Measurements from ENCODE around the gene OGN.
A peak's percentile ranks its signal among the peaks of the same experiment; 100 is the strongest.
"Not testable (repeated sequence)": the region's sequence is repeated elsewhere in the genome, so short reads cannot be mapped to it uniquely, and the experiment has no call there.

OGN gene

GRCh38 chr9:92411157-92411556, 6.8 kb upstream of the OGN start:
- H3K18ac ChIP-seq (ENCODE audit: low read length); H4K12ac ChIP-seq (ENCODE audit: low read depth, low read length); H3K23ac ChIP-seq (ENCODE audit: low read length); H3K79me2 ChIP-seq (ENCODE audit: control insufficient read depth, insufficient read depth, low read length, poor library complexity); H3K14ac ChIP-seq (ENCODE audit: low read length); H3K27ac ChIP-seq (ENCODE audit: low read depth, low read length); H2BK5ac ChIP-seq (ENCODE audit: low read depth, low read length, poor library complexity); H3K4me3 ChIP-seq (ENCODE audit: low read depth, low read length); H2BK120ac ChIP-seq (ENCODE audit: insufficient read depth, low read length, poor library complexity); H3K36me3 ChIP-seq (ENCODE audit: control insufficient read depth in 1 of 2, insufficient read depth in 2 of 2, low read length in 2 of 2); H2AK5ac ChIP-seq (ENCODE audit: low read length); H2AFZ ChIP-seq (ENCODE audit: insufficient read depth, low read length, poor library complexity); H3K79me1 ChIP-seq (ENCODE audit: low read length); H4K91ac ChIP-seq (ENCODE audit: low read depth, low read length); H3K4me1 ChIP-seq (ENCODE audit: control insufficient read depth in 1 of 2, insufficient read depth in 2 of 2, low read length in 2 of 2); H3K4ac ChIP-seq (ENCODE audit: low read depth, low read length); H3K9me3 ChIP-seq (ENCODE audit: insufficient read depth, low read depth, low read length); H3K4me2 ChIP-seq (ENCODE audit: low read length); H3K27me3 ChIP-seq (ENCODE audit: insufficient read depth, low read length); H2BK12ac ChIP-seq (ENCODE audit: low read length); H4K8ac ChIP-seq (ENCODE audit: low read depth, low read length); H3K9ac ChIP-seq (ENCODE audit: low read length): not testable (repeated sequence)
- DNase-seq, result peak in 1 of 2 donors; percentile 12
- no CpG with 5 or more reads among the region's 4 CpGs for WGBS (ENCODE audit: extremely low coverage, insufficient coverage, insufficient read length)

GRCh38 chr9:92408747-92409478, 4.5 kb upstream of the OGN start:
- Histone ChIP-seq H3K4me3 (ENCODE audit: low read depth, low read length) (no peak overlapping the region), H3K27ac (ENCODE audit: low read depth, low read length) (no peak overlapping the region), H3K4me2 (ENCODE audit: low read length) (no peak overlapping the region), H3K27me3 (ENCODE audit: insufficient read depth, low read length) (no peaks in the 10 kb centered on the region), H4K91ac (ENCODE audit: low read depth, low read length) (no peak overlapping the region), H3K23ac (ENCODE audit: low read length) (no peak overlapping the region), H3K79me2 (ENCODE audit: control insufficient read depth, insufficient read depth, low read length, poor library complexity) (no peaks in the 10 kb centered on the region), H3K18ac (ENCODE audit: low read length) (no peak overlapping the region), H3K79me1 (ENCODE audit: low read length) (no peaks in the 10 kb centered on the region), H2BK5ac (ENCODE audit: low read depth, low read length, poor library complexity) (no peak overlapping the region), H3K36me3 (ENCODE audit: control insufficient read depth in 1 of 2, insufficient read depth in 2 of 2, low read length in 2 of 2) (no peaks in the 10 kb centered on the region), H2BK120ac (ENCODE audit: insufficient read depth, low read length, poor library complexity) (no peak overlapping the region), H4K12ac (ENCODE audit: low read depth, low read length) (no peak overlapping the region), H3K9me3 (ENCODE audit: insufficient read depth, low read depth, low read length) (no peaks in the 10 kb centered on the region), H3K14ac (ENCODE audit: low read length) (no peak overlapping the region), H2AFZ (ENCODE audit: insufficient read depth, low read length, poor library complexity) (no peak overlapping the region), H4K8ac (ENCODE audit: low read depth, low read length) (no peak overlapping the region), H3K4ac (ENCODE audit: low read depth, low read length) (no peak overlapping the region), H3K4me1 (ENCODE audit: control insufficient read depth in 1 of 2, insufficient read depth in 2 of 2, low read length in 2 of 2) (no peaks in the 10 kb centered on the region), H2BK12ac (ENCODE audit: low read length) (no peak overlapping the region), H2AK5ac (ENCODE audit: low read length) (no peak overlapping the region), H3K9ac (ENCODE audit: low read length) (no peak overlapping the region)
- no peak for DNase-seq
- WGBS (ENCODE audit: extremely low coverage, insufficient coverage, insufficient read length), result no CpG with 5 or more reads among the region's 2 CpGs

- Histone ChIP-seq H3K79me1 (ENCODE audit: low read length) (no peaks in the 10 kb centered on the region), H2AFZ (ENCODE audit: insufficient read depth, low read length, poor library complexity) (no peak overlapping the region), H3K9ac (ENCODE audit: low read length) (no peak overlapping the region), H2BK12ac (ENCODE audit: low read length) (no peak overlapping the region), H3K4ac (ENCODE audit: low read depth, low read length) (no peak overlapping the region), H3K23ac (ENCODE audit: low read length) (no peak overlapping the region), H4K91ac (ENCODE audit: low read depth, low read length) (no peak overlapping the region), H3K18ac (ENCODE audit: low read length) (no peak overlapping the region), H3K4me1 (ENCODE audit: control insufficient read depth in 1 of 2, insufficient read depth in 2 of 2, low read length in 2 of 2) (no peaks in the 10 kb centered on the region), H3K9me3 (ENCODE audit: insufficient read depth, low read depth, low read length) (no peaks in the 10 kb centered on the region), H4K8ac (ENCODE audit: low read depth, low read length) (no peak overlapping the region), H2BK5ac (ENCODE audit: low read depth, low read length, poor library complexity) (no peak overlapping the region), H3K79me2 (ENCODE audit: control insufficient read depth, insufficient read depth, low read length, poor library complexity) (no peaks in the 10 kb centered on the region), H3K27me3 (ENCODE audit: insufficient read depth, low read length) (no peaks in the 10 kb centered on the region), H4K12ac (ENCODE audit: low read depth, low read length) (no peak overlapping the region), H3K14ac (ENCODE audit: low read length) (no peak overlapping the region), H2BK120ac (ENCODE audit: insufficient read depth, low read length, poor library complexity) (no peak overlapping the region), H3K27ac (ENCODE audit: low read depth, low read length) (no peak overlapping the region), H3K36me3 (ENCODE audit: control insufficient read depth in 1 of 2, insufficient read depth in 2 of 2, low read length in 2 of 2) (no peaks in the 10 kb centered on the region), H3K4me2 (ENCODE audit: low read length) (no peak overlapping the region), H3K4me3 (ENCODE audit: low read depth, low read length) (no peak overlapping the region), H2AK5ac (ENCODE audit: low read length) (no peak overlapping the region)
- DNase-seq, result peak in 1 of 2 donors; percentile 18
- no CpG with 5 or more reads among the region's 2 CpGs for WGBS (ENCODE audit: extremely low coverage, insufficient coverage, insufficient read length)
These were observed 3.4 kb upstream of the OGN start for GRCh38 chr9:92407818-92408217.

DNA sequence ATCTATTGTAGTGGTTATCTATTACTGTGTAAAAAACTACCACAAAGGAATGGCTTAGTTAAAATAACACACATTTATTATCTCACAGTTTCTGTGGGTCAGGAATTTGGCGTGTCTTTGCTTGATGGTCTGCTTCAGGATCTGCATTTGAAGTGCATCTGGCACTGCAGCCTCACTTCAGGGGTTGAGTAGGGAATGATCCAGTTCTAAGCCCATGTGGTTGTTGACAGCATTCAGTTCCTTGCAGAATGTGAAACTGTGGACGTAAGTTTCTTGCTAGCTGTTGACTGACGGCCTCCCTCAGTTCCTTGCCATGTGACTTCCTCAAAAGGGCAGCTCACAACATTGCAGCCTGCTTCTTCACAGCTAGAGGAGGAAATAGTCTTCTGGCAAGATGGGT, 2.1 kb upstream of the OGN start:
- no peak overlapping the region for H3K4me2 ChIP-seq (ENCODE audit: low read length)
- H4K12ac ChIP-seq (ENCODE audit: low read depth, low read length), result no peak overlapping the region
- H3K4me1 ChIP-seq (ENCODE audit: control insufficient read depth in 1 of 2, insufficient read depth in 2 of 2, low read length in 2 of 2), result no peaks in the 10 kb centered on the region
- H3K4ac ChIP-seq (ENCODE audit: low read depth, low read length), result no peak overlapping the region
- H3K36me3 ChIP-seq (ENCODE audit: control insufficient read depth in 1 of 2, insufficient read depth in 2 of 2, low read length in 2 of 2), result no peaks in the 10 kb centered on the region
- H3K14ac ChIP-seq (ENCODE audit: low read length), result no peak overlapping the region
- H3K23ac ChIP-seq (ENCODE audit: low read length), result no peak overlapping the region
- H2AFZ ChIP-seq (ENCODE audit: insufficient read depth, low read length, poor library complexity), result no peak overlapping the region
- no peak for DNase-seq
- no peak overlapping the region for H3K9ac ChIP-seq (ENCODE audit: low read length)
- no peak overlapping the region for H2BK12ac ChIP-seq (ENCODE audit: low read length)
- no peak overlapping the region for H2BK120ac ChIP-seq (ENCODE audit: insufficient read depth, low read length, poor library complexity)
- H2AK5ac ChIP-seq (ENCODE audit: low read length), result no peak overlapping the region
- H2BK5ac ChIP-seq (ENCODE audit: low read depth, low read length, poor library complexity), result no peak overlapping the region
- no CpG with 5 or more reads among the region's 3 CpGs for WGBS (ENCODE audit: extremely low coverage, insufficient coverage, insufficient read length)
- no peak overlapping the region for H4K8ac ChIP-seq (ENCODE audit: low read depth, low read length)
- H4K91ac ChIP-seq (ENCODE audit: low read depth, low read length), result no peak overlapping the region
- H3K79me1 ChIP-seq (ENCODE audit: low read length), result no peaks in the 10 kb centered on the region
- no peaks in the 10 kb centered on the region for H3K9me3 ChIP-seq (ENCODE audit: insufficient read depth, low read depth, low read length)
- H3K18ac ChIP-seq (ENCODE audit: low read length), result no peak overlapping the region
- no peaks in the 10 kb centered on the region for H3K79me2 ChIP-seq (ENCODE audit: control insufficient read depth, insufficient read depth, low read length, poor library complexity)
- H3K27ac ChIP-seq (ENCODE audit: low read depth, low read length), result no peak overlapping the region
- no peaks in the 10 kb centered on the region for H3K27me3 ChIP-seq (ENCODE audit: insufficient read depth, low read length)
- no peak overlapping the region for H3K4me3 ChIP-seq (ENCODE audit: low read depth, low read length)
